Heart left ventricle (tissue), 13 donors: Measurements from ENCODE around the gene ULK4.

Experiments used
- CTCF ChIP-seq, 12 donors: fragments of 200-600 bp; sonication (generic) in 4 of 12; IDR thresholded peaks; one replicate each; pipeline versions ENCODE4 v1.5.0 to v1.8.0; 2018 to 2022; ENCODE audit warnings: antibody characterized with exemption in 12 of 12, mild to moderate bottlenecking in 5 of 12
- POLR2A ChIP-seq, 2 donors: fragments of 450-650 bp; IDR thresholded peaks; one replicate each; pipeline ENCODE4 v1.6.1; 2017; ENCODE audit warnings: antibody characterized with exemption in 2 of 2, mild to moderate bottlenecking in 2 of 2, moderate library complexity in 2 of 2
- donor health status: ischemic (EF 13 %, LVEDD 7.1; RV severe dilation, severe dysfunction).
- donor health status: DM: no; HTN: yes; CAD: no.
- donor health status: DM: no; HTN: no; CAD: no.
- donor health status: ischemic (EF 25% LVEDD 6.9; RV normal size, moderate dysfunction).
- donor health status: ischemic (EF 25% LVEDD 5.7; RV mildly dilated, moderate dysfunction).
- donor health status: ischemic (EF 35%, LVEDD 5.7; RV mildly dilated, moderate dysfunction).
- donor health status: nonischemic (EF 11% LVEDD 7.7; RV severe dilation, severe dysfunction).
- donor health status: DM: yes; HTN: yes; CAD: no.
- donor health status: PGD.
- donor health status: ischemic (EF 29% LVEDD 5.4; RV normal size, mild dysfunction).
- donor health status: nonischemic (EF 23%, LVEDD 6.1; RV moderate dilation, normal function).

- TF ChIP-seq CTCF (IDR thresholded peaks at IDR 0.05): no peak
- no peak for TF ChIP-seq POLR2A (IDR thresholded peaks at IDR 0.05)
Observed at GRCh38 chr3:41518626-41519025, 443.3 kb downstream of the ULK4 start.
